Renal cortex interstitium (tissue), 11 donors: Measurements from ENCODE around the gene PSMB11. TPM values are rescaled to one million over a fixed set of nuclear protein-coding genes. Genes with fewer than 3 reads are reported as not detected.
"Not testable (repeated sequence)": the region's sequence is repeated elsewhere in the genome, so short reads cannot be mapped to it uniquely, and the experiment has no call there.

Experiments
- DNase-seq, 11 donors: peaks; one replicate each; pipeline ENCODE4 v3.0.0-alpha.2; 2013; ENCODE audit warnings: low read depth in 9 of 11, low spot score in 4 of 11; ENCODE audit errors: extremely low read depth in 1 of 11
- polyA plus RNA-seq, 3 donors: library from polyadenylated mRNA; unstranded; fragments of 120-200 nt; gene quantifications; one replicate each; pipeline ENCODE4 v1.2.1, GENCODE V29; 2013; ENCODE audit not compliant: insufficient read length in 3 of 3

The PSMB11 gene
- polyA plus RNA-seq, 3 donors = not detected

DNA sequence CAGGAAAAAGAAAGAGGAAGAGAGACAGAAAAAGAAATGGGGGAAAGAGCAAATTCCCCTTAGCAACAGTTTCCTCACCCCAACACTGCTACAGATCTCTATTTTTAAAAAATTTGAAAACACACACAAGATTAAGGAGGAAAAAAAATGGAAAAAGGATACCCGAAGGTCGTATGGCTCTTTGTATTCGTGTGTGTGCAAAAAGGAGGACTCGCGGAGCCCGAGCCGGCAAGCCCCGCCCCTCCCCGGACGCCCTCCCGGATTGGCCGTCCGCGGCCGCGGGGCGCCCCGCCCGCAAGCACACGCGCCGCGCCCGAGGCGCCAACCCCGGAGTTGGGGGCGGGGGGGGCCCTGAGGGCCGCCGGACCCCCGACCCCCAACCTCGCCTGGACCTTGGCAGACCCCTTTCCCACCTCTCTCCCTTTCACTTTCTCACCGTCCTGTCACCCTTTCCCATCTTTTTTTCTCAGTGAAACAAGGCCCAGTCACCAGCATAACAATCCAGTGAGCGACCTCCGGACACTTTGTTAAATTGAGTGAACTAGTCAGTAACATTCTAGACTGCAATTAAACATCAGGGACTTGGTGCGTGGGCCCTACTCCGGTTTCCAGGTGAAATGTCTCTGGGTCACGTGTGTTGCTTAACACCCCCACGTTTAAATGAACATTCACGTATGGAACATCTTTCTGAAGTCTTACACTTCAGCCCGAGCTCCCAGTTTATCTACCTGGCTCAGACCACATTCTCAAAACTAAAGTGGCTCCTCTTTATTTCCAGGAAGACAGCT is 31.9 kb upstream of the PSMB11 start, which contains the start of gene C14orf93:
TSS of gene C14orf93 (minus strand) at position 205 of the 788 bp plus-strand sequence. CDS start 11,120 bp downstream, outside the sequence.
- peak in 5 of 11 donors; percentile 62 to 74 (median 68) for DNase-seq

DNA sequence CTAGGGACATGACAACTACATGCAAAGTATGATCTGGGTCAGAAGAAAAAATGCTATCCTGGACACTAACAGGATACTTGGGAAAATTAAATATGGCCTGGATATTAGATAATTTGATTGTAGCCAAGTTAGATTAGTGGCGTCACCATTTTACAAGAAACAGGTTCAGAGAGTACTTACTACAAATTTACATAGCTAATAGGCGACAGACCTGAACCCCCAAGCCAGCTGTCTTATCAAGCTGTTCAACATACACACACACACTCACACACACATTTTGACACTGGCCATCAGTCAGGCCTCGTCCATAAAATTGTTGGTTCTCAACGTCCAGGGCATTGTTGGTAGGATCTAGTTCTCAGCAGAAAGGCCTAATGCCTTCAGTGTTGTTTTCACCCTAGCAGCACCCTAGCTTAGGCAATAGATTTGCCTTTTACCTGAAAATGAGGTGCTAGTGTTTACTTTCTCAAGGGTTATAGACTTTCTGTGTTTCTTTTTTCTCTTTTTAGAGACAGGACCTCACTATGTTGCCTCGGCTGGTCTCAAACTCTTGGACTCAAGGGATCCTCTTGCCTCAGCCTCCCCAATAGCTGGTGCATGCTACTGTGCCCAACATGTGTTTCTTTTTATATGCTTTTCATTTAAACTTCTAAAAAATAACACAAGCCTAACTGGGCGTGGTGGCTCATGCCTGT is 28.8 kb upstream of the PSMB11 start:
- DNase-seq = no peak

DNA sequence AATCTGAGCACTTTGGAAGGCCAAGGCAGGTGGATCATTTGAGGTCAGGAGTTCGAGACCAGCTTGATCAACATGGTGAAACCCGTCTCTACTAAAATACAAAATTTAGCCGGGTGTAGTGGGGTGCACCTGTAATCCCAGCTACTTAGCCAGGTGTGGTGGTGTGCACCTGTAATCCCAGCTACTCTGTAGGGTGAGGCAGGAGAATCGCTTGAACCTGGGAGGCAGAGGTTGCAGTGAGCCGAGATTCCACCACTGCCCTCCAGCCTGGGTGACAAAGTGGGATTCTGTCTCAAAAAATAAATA is 28.3 kb upstream of the PSMB11 start:
- DNase-seq = not testable (repeated sequence)

DNA sequence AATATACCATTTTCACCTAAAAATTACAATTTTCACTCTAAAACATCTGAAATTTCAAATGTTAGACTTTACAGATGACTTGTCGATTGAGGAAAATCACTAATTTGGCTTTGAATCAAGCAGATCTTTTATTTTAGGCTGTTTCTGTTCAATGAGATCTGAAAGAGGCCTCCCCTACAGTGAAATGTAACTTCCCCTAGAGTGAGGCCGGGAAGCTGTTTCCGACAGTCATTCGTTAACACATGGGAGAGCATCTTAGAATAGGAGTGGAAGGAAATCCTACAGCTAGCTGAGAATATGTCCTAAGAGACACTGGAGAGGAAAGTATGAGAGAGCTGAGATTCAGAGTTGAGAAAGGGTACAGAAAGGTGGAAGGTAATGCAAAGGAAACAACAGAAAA is 26.4 kb upstream of the PSMB11 start:
- DNase-seq = no peak

DNA sequence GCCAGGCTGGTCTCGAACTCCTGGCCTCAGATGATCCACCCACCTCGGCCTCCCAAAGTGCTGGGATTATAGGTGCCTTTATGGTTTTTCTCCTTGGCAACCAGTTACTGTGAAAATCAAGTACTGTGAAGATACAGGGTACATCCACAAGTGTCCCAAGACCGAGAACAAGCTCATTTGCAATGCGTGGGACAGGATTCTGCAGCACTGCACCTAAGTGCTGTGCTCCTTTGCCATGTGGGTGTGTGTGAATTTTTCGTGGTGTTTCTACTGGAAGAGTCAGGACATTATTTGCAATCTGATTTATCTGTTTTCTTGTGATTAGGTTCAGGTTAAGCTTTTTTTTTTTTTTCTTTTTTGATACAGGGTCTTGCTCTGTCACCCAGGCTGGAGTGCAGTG is 24.9 kb upstream of the PSMB11 start:
- no peak for DNase-seq

DNA sequence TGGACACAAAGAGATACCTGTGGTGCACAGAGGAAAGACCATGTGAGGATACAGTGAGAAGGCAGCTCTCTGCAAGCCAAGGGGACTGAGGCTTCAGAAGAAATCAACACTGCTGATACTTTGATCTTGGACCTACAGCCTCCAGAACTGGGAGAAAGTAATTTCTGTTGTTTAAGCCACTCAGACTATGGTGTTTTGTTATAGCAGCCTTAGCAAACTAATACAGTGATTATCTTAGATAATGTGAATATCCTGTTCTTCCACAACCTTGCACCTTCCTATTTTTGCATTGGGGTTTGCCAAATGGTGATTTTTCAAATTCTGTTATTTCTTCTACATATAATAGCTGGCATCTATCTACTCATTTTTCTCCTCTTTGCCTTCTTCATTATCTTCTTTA is 23.9 kb upstream of the PSMB11 start:
- no peak for DNase-seq

DNA sequence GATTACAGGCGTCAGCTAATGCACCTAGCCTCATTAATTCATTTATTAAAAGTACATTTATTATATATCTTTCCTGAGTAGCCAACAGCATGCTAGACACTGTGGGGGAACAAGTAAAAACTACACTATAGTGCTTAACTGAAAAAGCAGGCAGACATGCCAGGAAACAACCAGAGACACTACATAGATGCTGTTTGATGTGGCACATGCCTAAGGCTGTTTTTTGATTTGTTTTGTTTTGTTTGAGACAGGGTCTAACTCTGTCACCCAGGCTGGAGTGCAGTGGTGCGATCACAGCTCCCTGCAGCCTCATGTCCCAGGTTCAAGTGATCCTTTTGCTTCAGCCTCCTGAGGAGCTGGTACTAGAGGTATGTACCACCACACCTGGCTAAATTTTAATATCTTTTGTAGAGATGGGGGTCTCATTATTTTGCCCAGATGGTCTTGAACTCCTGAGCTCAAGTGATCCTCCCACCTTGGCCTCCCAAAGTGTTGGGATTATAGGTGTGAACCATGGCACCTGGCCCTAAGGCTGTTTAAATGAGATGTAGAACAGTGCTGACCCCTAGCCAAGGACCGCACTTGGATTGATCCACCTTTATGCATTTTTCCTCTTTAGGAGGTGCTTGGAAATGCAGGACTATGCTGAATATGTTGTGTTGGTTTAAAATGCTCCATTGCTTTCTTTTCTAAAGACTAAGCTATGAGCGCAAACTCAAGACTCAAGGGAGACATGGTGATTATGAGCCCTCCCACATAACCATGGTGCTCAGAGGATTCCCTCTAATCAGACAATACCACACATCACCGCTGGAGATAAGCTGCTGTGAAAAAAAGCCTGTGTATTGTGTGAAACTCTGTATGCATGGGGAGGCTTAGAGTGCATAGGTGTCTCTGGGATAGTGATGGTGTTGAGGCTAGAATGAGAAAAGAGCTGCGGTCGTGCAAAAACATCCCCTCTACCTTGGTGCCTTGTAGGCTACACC is 21.6 kb upstream of the PSMB11 start:
- DNase-seq = no peak

DNA sequence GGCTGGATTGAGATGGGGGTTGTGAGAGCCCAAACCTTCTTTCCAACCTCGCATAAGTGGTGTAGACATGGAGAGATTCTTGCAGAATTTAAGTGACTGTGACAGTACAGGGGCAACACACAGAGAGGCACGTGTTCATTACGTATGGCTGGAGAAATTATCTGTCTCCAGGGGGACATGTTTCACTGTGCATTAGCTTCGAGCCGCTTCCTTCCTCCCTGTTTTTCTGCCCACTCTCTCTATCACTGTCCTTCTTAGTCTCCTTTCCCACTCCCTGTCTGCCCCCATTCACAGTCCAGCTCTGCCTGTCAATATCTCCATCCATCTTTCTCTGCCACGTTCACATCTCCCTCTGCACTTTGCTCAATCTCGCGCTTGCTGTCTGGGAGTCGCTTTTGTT is 20.6 kb upstream of the PSMB11 start:
- DNase-seq = no peak

DNA sequence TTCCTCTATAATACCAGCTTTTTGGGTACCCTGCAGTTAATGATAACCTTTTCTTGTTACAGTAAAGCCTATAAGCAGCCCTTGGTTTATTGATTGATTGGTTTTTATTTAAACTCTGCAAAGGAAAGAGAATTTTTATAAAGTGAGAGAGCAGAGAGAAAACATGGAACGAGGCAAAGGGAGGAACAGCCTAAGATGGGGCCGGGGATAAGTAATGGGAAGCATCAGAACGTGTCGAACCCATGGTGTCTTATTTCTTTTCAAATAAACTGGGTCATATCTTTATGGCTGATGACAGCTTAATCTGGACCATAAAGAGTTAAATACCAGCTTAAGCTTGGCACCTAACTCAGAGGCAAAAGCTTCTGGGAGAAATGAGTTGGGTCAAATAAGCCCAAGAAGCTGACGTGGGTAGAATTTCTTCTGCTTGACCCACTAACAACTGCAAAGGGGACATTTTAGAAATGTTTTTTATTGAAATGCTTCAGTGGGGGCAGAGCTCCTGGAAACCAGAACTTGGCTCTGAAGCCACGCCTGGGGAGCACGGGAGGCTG is 20.0 kb upstream of the PSMB11 start:
- DNase-seq = no peak

DNA sequence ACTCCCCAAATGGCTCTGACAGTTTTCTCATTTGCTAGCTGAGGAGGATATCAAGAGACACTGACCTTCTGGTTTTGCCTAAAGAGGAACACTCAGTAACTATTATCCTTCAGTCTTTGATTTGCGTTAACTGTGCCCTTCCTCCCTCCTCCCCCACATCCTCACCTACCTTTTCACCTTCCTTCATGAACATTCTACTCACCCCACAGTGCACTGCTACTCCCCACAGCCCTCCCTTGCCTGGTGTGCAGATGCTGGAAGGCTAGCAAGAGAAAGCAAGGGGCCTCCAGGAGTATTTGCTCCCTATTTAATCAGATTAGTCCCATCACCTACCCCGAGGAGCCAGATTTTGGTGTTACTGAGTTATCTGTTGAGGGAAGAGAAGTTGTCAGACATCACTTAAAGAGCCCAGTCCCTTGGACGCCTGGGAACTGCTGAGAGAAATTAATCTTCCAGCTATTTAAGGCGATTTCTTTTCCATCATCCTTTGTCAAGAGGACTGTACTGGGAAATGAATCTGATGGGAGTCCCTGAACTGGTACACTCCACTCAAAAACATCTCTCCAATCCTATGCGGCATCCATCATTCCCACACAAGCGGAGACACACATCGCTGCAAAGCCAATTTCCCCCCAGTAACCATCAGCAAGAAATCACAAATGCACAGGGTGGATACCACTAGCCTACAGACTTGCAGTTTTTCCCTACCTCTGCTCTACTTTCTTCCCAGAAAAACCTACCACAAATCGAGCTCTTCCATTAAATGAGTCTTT is 18.8 kb upstream of the PSMB11 start:
- no peak for DNase-seq

DNA sequence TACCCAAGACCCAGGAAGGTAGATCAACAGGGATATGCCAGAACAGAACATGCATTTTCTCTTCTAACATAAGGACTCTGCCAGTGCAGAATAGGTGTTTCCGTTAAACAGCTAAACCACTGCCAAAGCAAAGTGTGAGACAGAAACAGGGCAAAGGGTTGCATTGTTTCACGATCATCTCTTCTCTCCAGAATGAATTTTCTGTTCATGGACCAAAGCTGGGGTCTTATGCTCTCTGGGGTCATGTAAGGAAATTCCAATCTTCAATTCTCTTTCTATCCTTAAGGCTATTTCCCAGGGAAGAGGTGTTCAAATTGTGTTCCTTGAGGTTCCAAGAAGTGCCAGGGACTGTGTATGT is 18.2 kb upstream of the PSMB11 start:
- no peak for DNase-seq

DNA sequence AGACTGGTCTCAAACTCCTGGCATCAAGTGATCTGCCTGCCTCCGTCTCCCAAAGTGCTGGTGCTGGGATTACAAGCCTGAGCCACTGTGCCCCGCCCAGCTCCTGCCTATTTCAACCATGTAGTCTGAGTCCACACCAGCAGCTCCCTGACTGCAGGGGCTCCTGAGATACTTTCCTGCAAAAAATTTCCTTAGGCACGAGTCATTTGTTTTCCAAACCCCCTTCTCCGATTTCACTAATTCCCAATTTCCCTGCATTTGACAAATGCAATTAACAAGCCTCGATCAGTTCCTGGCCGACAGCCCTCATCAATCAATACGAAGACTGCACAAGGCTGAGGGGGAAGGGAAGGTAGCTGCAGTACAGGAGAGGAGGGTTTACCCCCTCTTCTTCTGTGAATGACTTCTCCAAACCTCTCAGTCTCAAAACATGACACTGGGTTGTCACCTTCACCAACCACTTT is 17.4 kb upstream of the PSMB11 start:
- DNase-seq = no peak

DNA sequence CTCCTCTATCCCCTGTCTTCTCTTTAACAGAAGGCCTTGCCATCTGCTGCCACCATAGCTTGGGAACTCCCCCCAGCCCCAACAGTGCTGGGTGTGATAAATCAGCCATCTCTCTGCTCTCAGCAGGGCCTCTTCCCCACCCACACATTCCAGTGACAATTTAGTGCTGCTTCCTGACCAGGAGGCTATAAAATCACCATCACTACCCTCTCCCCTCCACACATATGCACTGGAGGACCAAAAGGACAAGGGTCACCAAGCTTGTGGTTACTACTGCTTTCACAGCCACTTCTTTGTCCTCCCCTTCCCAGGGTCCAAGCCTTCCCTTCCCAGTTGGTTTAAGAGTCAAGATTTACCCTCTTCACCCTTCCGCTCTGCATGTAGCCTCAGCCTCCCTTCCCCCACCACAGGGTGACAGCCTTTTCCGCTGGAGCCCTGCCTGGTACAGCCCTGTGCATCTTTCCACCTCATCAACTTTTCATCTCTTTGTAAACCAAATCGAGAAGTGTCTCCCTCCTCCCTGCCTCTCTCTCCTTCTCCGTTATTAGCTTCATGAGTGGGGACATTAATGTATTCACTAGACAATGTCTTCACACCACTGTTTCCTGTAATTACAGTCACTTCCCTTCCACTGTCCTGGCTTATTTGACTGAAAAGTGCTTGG is 16.7 kb upstream of the PSMB11 start:
- peak in 7 of 11 donors; percentile 54 to 85 (median 72) for DNase-seq

DNA sequence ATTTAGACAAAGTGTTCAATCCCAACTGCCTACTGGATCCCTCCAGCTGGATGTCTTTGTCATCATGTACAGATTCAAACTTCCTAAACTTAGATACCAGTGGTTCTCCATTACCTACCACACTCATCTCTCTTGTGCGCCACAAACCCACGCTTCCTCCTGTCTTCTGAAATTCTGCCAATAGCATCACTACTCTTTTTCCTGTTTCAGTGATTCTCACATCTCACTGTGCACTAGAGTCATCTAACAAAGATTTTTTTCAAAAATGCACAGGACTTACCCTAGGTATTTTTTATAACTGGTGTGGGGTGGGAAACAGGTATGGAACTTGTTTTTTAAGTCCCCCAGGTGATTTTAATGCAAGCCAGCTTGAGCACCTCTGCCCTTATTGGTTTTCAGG is 13.2 kb upstream of the PSMB11 start:
- no peak for DNase-seq

DNA sequence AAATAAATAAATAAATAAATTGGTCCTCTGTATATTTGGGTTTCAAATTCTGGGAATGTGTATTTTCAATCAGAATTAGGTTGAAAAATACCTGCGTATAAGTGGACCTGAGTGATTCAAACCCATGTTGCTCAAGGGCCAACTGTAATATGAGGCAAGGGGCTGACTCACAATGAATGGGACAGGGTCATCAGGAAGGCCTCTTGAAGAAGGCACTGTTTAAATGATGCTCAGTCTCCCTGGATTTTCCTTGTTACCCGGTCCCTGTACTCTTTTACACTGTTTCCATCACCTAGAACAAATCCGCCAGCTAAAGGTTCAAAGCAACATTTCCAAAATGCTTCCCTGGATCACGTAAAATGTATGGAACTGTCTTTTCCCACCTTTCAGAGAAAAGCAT is 11.1 kb upstream of the PSMB11 start:
- no peak for DNase-seq

DNA sequence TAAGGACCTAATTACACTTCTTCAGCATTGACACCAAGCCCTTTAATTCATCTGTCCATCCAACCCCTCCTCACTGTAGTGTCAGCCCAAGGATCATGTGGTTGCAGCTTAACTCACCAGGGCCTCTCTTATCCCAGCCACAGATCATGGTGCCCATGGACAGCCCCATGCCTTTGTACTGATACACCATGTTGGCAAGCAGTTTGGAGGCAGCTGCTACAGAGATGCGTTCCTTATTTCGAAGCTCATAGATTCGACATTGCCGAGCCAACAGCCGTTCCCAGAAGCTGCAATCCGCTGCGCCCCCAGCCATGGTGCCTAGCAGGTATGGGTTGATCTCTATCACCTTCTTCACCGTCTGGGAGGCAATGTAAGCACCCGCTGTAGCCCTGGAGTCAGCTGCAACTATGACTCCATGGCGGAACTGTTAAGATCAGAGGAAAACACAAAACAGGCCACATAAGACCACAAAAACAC is 8.7 kb upstream of the PSMB11 start:
- DNase-seq = no peak

DNA sequence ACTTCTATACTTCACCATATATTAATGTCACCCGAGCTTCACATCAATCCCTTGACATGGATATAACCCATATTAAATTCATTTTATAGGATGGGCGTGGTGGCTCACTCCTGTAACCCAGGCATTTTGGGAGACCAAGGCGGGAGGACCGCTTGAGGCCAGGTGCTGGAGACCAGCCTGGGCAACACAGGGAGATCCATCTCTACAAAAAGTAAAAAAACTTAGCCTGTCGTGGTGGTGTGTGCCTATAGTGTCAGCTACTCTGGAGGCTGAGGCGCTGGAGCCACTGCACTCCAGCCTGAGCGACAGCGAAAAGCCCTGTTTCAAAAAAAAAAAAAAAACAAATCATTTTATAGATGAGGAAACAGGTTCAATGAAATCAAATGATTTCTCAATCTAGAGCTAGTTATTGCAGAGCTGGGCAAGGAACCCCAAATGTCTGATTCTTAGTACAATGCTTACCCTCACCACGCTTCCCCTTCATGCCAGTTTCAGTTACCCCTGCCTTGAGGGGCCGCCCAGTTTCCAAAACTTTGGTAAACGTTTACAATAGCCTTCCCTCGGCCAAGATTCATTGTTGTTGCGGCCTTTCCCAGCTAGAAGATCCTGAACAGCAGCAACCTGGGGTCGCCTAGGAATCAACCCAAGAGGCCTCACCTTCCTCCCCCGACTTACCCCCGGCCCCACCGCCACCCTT is 8.1 kb upstream of the PSMB11 start:
- no peak for DNase-seq
